GM10266 (cell line): ENCODE measurements around the gene CD82.

ENCODE experiments used
- DNase-seq: peaks from one replicate; pipeline ENCODE4 v3.0.0; 2012; ENCODE audit errors: extremely low spot score
- TF ChIP-seq, protein P1 (sequence below): IDR thresholded peaks from 2 replicates; pipeline ENCODE4 v1.5.1; 2012; ENCODE audit warnings: mild to moderate bottlenecking, low read depth; ENCODE audit not compliant: control insufficient read depth, insufficient read depth; ENCODE audit errors: missing control alignments

Gene CD82

DNA sequence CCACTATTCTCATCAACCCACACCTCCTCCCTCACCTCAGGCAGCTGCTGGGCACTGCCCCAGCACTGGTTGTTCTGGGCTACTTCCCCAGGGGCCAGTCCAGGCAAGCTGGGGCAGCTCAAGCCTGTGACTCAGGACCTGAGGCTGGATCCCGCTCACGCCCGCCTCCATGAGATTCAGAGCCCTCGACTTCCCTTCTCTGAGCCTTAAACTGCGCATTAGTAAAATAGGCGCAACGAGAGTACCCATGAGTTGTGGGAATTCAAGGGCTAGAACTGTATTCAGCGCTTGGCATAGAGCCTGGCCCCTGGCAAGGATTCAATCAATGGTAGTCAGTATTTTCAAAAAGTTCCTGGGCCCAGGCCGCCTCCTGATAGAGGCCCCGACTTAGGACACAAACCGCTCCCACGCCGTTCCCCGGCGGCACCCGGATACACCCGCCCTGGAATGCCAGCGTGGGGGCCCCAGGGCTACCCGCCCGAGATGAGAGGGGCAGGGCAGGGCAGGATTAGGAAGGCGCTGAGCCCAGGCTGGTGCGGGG, 723 bp upstream of the CD82 start:
- TF ChIP-seq, protein P1, sequence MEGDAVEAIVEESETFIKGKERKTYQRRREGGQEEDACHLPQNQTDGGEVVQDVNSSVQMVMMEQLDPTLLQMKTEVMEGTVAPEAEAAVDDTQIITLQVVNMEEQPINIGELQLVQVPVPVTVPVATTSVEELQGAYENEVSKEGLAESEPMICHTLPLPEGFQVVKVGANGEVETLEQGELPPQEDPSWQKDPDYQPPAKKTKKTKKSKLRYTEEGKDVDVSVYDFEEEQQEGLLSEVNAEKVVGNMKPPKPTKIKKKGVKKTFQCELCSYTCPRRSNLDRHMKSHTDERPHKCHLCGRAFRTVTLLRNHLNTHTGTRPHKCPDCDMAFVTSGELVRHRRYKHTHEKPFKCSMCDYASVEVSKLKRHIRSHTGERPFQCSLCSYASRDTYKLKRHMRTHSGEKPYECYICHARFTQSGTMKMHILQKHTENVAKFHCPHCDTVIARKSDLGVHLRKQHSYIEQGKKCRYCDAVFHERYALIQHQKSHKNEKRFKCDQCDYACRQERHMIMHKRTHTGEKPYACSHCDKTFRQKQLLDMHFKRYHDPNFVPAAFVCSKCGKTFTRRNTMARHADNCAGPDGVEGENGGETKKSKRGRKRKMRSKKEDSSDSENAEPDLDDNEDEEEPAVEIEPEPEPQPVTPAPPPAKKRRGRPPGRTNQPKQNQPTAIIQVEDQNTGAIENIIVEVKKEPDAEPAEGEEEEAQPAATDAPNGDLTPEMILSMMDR = no peak
- no peak for DNase-seq

- no peak for DNase-seq
- TF ChIP-seq, protein P1 = no peak
These were observed 788 bp downstream of the CD82 start for GRCh38 chr11:44565953-44566949.

DNA sequence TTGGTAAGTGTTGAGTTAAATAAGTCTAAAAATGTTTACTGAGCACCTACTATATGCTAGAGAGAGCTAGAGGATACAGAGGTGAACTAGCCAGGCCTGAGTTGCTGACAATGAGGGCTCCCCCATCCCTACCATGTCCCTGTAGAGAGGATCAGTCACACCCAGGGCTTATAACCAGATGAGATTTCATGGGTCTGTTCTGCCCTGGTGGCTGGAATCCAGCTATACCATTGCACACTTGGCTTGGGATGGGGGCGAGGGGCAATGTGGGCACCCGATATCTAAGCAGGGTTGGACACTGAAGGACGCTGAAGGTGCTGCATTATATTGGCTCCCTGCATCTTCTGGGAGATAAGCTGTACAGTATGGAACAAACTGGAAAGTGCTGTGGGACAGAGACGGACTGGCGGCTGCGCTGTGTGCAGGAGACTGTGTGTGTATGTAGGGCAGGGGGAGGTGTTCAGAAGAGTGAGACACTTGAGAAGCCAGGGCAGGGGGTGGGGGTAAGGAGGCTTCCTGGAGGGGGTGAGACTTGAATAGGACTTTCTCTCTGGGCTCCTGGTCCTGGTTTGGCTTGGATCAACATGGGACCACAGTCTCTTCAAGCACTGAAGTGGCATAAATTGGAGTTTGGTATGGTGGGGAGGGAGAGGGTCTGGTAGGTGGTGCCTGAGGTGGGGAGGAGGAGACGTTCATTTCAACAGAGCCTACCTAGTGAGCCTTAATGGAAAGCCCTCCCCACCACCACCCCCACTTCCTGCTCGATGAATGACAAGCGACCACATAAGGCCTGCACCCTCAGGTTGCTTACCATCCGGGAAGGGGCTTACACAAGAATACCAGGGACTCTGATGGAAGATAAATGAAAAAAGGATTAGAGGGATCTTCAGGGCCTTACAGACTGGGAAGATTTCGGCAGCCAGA, 1.8 kb downstream of the CD82 start:
- DNase-seq = no peak
- TF ChIP-seq, protein P1 = no peak

GRCh38 chr11:44567876-44568256, 2.4 kb downstream of the CD82 start:
- TF ChIP-seq, protein P1 = no peak
- DNase-seq = no peak

DNA sequence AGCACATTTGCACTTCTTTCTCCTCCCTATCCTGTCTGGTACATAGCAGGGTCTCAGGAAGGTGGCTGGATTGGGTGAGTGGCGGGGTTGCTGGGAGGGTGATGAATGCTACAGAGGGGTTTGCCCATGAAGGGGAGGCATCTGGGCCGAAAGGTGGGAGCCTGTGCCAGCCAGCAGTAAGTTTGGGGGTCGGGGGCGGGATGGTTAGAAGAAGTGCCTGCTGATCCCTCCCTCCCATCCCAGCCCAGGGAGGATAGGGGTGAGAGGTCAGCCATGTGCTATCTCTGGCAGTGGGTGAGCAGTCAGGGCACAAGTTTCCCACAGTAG, 2.8 kb downstream of the CD82 start:
- no peak for DNase-seq
- TF ChIP-seq, protein P1 = no peak

DNA sequence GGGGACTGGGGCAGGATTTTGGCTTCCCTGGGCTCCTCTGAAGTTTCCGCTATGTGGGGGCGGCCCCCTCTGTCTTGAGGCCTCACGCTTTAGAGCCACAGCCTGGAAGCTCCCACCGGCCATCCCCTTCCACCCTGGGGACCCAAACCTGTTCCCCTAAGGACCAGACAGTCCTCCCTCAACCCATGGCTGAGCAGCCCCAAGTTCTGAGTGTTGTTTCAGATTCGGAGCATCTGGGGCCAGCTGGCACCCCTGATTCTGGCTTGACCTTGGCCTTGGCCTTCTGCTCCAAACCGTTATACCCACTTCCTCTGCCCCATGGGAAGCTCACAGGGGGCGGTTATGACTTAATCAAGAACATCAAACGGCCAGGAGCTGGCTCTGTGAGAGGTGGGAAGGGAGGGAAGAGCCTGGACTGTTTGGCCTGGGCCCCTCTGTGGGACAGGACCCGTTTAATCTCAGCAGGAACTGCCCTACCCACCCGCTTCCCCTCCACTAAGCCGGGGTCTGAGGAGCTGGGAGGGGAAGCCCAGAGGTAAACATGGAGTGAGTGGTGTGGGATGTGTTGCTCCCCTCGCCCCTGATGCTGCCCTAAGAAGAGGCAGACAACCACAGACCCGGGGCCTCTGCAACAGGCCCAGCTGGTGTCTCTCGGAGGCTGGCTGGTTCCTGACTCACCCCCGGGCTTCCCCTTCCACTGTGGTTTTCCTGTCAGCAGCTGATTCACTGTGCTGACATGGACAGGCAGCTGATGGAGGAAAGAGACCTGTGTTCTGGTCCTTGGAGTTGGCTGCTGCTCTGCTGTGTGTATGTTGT, 3.4 kb downstream of the CD82 start:
- peak; percentile 71 for DNase-seq
- TF ChIP-seq, protein P1 = no peak
